NCI-H1417 treated with DMSO at 0.1 percent for 48 hours (cell line): ENCODE data around the gene DHRS3.
"Not testable (repeated sequence)": the region's sequence is repeated elsewhere in the genome, so short reads cannot be mapped to it uniquely, and the experiment has no call there.

Experiments used
- DNase-seq: peaks from one replicate; lab custom pipeline; 2025; lab: John Stamatoyannopoulos, UW

DHRS3 gene

DNA sequence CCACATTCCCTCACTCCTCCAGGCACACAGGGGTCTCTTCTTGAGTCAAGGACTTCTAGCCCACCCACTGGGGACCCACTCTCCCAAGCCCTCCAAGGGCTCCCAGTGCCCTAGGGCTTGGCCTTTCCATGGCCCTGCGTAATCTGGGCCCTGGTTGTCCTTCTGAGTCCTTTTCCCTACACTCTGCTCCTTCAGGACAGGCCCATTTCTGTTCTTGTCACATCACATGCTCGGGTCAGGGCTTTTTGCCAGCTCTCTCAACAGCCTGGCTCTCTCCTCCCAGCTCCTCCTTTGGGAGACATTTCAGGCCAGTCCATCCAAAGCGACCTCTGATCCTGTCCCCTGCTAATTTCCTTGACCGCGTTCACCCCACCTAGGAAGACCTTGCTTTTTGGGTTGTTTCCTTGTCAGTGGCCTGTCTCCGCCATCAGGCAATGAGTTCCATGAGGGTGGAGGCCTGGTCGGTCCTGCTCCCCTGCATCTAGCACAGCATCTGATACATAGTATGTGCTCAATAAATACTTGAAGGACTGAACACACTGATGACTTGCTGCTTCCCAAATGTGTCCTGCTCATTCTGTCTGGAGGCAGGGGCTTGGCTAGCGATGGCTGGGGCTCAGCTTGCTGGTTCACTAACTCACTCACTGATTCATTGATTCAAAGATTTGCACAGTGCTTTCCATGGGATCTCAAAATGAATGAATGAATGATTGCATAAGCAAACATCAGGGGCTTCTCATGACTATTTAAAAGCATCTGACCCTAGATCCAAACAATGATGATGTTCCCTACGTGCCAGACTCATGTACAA lies 44.8 kb downstream of the DHRS3 start:
- DNase-seq, result no peak

DNA sequence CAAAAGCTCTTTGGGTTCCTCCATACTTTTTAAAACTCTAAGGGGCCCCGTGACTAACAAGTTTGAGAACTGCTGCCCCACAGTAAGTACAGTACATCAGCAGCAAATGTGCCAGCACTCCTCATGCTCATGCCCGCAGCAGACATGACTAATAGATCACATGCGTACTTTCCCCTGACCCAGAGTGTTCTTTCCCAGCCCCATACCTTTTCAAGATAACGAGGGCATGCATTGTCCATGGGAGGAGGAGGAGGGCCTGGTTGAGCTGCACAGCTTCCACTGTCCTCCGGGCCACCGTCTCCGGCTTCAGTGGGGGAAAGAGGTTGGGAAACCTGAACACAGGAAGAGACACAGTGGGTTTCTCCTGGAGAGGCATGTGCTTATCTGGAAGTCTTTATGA lies 45.5 kb downstream of the DHRS3 start:
- no peak for DNase-seq

DNA sequence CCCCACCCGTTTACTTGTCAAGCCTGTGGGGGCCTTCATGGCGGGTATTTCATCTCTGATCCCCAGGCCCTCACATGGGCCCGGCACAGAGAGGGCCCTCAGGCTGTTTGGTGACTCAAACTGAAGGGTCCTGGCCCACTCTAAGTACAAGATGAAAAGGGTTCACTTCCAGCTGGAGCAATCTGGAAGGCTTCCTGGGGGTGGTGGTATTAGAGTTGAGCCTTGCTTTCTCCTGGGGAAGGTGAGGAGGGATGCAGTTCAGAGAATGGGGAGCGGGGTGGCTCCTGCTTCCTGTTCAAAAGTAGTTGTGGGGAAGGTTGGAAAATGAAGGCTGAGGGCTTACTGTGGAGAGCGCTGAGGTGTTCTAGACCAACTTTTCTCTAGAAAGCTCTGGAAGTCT lies 47.7 kb downstream of the DHRS3 start:
- DNase-seq, result no peak

DNA sequence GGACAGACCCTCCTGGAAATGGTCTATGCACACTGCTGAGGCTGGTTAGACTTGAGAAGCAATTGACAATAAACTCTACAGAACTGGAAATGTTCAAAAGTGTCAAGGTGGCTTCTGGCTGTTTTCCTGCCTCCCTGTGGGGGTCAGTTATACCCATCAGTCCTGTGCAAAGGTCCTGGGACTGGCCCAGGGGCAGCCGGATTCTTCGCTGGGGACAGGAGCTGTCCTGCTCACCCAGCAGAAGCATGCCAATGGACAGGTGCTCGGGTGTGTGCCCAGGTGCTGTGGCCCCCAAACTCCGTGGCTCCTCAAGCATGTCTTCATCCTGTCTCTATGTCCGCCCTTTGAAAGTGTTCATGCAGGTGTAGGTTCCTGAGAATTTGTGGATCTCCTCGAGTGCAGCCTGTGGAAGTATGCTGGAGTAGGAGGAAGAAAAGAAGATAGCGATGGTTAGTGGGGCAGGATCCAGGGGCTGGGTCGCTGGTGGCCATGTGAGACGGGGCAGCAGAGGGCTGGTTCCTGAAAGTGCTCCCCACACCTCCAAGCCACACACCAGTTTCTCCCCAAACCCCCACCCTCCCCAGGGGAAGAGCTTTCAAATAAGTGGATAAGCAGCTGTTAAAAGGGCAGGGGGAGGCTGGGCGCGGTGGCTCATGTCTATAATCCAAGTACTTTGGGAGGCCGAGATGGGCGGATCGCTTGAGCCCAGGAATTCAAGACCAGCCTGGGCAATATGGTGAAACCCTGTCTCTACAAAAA lies 49.8 kb downstream of the DHRS3 start:
- DNase-seq, result no peak

DNA sequence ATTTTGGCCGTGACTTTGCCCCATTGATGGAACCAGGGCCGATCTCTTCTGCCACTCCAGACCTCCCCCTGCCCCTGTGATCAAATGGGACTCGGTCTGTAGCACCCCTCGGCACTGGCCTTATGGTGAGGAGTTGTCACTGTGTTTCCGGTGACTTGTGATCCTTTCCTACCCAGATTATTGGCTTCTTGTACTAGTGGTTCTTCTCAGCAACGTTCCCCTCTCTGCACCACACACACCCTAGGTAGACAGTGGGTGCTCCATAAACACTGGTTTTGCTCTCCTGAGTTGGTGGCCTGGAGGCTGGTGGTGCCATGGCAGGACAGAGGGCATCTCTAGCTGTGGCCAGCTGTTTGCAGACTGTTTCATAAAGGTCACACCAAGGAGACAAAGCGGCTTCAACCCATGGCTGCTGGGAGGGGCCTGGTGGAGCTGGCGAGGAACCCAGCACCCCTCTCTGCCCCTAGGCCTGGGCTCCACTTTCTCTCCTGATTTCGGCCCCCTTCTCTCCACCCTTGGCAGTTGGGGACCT lies 50.7 kb downstream of the DHRS3 start:
- DNase-seq, result no peak

DNA sequence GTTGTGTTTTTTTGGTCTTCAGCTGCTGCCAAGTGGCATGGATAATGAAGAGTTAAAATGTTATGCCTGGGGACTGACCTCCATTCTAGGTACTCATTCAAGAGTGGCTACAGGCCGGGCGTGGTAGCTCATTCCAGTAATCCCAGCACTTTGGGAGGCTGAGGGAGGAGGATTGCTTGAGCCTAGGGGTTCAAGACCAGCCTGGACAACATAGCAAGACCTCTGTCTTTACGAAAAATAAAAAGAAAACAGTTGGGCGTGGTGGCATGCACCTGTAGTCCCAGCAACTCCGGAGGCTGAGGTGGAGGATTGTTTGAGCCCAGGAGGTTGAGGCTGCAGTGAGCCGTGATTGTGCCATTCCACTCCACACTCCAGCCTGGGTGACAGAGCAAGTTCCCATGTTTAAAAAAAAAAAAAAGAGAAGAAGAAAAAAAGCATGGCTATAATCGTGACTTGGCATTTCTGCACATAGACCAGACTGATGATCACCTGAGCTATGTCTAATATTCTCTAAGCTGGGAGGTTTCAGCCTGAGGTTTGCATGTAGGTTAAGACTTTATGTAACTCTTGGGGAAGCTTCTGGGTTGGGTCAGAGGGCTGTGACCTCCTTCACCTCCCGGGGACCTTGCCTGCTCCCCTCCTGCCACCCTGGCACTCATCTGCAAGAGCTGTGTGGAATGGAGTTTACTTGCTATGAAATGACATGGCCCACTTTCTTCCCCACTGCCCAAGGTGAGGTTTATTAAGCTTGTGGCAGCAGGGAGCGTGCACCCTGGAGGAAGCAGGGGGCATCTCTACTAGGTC lies 51.3 kb downstream of the DHRS3 start:
- DNase-seq, result no peak

DNA sequence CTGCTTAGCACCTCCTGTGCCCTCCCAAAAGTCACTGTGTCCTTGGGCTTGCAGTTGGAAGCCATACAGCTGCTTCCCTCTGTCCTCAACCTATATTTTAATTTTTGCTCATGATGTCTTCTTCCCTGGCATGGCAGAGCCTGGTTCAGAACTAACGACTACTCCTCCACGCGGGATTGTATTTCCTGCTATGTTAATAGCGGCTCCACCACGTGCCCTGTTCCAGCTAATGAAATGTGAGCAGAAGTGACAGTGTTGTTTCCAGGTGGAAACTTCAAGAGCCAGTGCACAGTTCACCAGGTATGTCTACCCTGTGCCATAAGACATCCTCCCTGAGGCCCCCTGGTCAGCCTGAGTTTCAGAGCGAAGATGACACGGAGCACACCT lies 52.1 kb downstream of the DHRS3 start:
- DNase-seq, result no peak

DNA sequence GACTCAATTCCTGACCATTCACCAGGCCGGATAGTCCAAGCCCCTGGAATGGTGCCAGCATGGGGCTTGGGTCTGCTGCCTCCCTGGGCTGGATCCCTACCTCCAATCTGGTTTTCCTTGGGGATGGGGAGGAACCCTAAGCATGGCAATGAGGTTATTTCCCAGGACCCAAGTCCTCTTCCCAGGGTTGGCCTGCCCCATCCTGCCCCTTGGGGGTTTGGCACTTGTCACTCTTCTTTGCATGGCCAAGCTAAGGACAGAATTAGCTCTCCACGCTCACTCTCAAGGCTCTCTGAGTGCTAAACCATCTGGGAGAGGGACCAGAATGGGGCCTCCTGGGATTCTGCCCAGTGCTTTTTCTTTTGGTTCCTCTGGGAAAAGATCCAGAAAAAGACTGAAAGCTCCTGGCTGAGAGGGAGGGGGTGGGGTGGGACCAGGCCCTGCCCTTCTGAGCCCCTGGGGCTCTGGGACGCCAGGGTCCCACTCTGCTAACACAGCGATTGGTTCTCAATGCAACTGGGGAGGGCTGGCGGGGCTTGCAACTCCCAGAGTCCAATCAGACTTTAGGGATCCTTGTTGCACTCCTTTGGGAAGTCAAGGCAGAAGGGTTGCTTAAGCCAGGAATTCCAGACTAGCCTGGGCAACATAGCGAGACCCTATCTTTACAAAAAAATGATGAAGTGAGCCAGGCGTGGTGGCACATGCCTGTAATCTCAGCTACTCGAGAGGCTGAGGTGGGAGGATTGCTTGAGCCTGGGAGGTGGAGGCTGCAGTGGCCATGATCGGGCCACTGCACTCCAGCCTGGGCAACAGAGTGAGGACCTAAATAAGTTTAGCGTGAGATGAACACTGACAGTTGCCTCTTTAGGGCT lies 52.7 kb downstream of the DHRS3 start:
- DNase-seq, result no peak

DNA sequence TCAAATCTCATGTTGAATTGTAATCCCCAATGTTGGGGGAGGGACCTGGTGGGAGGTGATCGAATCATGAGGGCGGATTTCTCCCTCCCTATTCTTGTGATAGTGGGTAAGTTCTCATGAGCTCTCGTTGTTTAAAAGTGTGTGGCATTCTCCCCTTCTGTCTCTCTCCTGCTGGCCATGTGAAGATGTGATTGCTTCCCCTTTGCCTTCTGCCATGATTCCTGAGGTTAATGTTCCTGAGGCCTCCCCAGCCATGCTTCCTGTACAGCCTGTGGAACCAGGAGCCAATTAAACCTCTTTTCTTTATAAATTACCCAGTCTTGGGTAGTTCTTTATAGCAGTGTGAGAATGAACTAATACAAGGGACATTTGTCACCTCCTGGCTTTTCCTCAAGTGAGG lies 53.8 kb downstream of the DHRS3 start:
- not testable (repeated sequence) for DNase-seq

DNA sequence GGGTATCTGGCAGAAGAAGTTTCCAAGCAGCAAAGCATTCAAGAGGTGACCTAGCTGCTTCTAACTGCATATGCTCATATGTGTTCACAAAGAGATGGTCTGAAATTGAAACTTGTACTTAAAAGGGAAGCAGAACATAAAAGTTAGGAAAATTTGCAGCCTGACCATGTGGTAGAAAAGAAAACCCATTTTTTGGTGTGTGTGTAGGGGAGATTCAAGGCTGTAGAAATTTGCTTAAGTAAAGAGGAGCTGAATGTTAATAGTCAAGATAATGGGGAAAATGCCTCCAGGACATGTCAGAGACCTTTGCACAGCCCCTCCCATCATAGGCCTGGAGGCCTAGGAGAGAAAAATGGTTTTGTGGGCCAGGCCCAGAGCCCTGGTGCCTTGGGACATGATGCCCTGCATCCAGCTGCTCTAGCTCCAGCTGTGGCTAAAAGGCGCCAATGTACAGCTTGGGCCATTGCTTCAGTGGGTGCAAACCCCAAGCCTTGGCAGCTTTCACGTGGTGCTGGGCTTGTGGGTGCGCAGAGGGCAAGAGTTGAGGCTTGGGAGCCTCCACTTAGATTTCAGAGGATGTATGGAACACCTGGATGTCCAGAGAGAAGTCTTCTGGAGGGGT lies 54.9 kb downstream of the DHRS3 start:
- DNase-seq, result no peak

DNA sequence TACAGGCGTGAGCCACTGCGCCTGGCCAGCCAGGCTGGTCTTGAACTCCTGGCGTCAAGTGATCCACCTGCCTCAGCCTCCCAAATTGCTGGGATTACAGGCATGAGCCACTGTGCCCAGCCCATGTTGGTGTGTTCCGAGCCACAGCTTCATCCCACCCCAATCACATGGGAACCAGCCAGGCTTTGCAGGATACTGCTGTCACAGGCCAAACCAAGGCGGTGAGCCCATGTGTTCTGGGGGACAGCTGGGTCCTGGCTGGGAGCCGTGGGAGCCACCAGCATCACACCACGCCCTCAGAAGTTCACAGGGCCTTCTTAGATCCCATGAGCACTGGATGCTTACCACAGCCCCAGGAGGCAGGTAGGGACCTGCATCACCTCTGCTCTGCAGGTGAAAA lies 56.9 kb downstream of the DHRS3 start:
- DNase-seq, result no peak

DNA sequence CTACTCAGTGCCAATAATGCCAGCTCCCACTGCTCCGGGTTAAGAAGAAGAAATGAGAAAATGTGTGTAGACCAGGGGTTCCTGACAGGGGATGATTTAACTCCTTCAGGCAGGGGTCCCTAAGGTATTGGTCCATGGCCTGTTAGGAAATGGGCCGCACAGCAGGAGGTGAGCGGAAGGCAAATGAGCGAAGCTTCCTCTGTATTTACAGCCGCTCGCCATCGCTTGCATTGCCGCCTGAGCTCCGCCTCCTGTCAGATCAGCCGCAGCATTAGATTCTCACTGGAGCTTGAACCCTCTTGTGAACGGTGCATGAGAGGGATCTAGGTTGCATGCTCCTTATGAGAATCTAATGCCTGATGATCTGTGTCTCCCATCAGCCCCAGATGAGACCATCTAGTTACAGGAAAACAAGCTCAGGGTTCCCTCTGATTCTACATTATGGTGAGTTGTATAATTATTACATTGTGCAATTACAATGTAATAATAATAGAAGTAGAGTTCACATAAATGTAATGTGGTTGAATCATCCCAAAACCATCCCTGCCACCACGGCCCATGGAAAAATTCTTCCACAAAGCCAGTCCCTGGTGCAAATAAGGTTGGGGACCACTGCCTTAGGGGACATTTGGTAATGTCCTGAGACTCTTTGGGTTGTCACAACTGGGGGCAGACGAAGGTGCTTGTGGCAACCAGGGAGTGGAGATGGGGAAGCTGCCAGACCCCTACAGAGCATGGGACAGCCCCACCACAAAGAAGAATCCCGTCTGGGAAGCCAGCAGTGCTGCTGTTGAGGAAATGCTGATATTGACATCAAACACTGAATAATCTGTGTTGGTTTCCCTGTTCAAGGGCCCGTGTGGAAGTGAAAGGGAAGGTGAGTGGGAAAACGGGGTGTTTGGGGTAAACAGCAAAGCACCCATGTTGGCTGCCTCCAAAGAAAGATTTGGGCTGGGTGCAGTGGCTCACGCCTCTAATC lies 60.8 kb downstream of the DHRS3 start:
- no peak for DNase-seq

DNA sequence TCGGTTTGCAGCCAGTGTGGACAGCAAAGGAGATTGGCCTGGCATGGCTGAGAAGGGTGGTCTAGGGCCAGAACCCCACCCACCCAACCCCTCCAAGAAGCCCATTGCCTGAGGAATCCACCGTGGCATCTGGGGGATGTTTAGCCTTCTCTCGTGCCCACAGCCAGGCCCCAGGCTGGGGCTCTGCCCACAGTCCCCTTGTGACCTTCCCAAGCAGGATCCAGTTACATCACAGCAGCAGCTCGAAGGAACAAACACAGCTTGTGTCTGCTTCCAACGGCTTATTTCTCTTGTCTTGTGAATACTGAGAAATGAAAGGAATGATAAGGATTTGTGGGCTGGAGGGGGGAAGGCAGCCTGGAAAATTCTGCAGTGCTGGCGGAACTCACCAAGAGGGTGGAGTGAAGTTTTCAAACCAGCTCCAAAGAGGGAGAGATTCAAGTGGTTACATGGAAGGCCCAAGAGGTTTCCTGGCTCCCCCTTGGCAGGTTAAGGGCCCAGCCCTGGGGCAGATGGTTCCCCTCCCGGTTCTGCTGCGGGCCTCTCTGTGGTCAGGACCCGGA lies 61.6 kb downstream of the DHRS3 start:
- no peak for DNase-seq

DNA sequence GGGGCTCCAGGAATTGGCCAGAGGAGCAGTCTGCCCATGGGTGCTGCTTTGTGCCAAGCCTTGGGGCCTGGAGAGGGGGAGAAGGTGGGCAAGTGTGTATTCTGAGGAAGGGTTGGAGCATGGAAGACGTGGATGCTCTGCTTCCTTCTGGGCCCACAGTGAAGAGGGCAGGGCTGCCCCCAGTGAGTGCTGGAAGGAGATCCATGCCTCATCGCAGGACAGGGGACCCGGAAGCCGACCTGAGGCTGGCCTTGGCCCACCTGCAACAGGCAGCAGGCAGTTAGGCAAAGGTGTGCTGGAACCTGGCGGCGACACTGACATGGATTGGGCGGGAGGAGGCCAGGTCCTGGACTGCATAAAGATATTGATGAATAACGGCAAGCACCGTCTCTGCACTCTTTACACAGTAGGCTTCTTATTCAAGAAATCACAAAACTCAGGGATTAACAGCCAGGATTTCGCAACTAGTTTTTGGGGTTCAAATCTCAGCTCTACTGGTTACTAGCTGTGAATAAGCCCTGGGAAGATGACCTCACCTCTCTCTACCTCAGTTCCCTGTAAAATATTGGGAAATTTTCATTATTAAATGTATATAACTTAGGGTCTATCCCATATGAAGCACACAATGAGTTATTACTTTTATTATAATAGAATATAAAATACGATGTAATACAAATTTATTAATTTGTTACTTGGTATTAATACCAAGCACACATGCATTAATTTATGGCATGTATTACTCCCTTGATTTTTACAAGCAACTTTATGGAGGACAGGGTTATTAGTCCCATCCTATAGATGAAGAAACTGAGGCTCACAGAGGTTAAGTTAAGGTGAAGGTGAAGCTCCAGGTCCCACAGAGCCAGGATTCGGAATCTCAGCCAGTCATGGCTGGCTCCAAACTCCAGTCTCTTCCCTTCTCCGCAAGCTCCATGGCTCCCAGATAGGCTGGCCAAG lies 62.3 kb downstream of the DHRS3 start:
- no peak for DNase-seq

DNA sequence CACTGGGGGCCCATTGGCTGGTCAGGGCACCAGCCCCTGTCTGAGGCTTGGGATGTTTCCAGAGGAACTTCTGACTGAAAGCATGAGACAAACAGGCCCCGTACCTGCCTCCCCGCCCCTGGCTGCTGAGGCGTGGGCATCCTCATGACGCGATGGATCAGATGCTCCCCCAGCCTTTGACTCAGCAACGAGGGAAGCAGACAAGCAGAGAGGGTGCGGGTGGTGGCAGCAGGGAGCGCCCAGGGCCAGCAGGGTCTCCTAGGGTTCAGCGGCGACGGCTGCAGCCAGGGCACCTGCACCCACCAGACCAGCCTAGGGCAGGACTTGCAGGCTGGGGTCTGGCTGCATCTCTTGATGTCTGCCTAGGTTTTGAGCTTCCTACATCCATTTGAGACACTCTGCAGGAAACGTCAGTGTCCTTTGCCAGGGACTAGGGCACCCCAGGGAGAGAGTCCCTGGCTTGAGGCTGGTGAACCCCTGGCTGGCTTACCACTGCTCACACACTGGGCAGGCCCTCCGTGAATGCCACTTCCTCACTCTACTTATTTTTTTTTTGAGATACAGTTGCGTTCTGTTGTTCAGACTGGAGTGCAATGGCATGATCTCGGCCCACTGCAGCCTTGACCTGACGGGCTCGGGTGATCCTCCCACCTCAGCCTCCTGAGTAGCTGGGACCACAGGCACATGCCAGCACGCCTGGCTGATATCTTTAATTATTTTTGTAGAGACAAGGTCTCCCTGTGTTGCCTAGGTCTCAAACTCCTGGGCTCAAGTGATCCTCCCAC lies 63.3 kb downstream of the DHRS3 start:
- DNase-seq, result no peak

DNA sequence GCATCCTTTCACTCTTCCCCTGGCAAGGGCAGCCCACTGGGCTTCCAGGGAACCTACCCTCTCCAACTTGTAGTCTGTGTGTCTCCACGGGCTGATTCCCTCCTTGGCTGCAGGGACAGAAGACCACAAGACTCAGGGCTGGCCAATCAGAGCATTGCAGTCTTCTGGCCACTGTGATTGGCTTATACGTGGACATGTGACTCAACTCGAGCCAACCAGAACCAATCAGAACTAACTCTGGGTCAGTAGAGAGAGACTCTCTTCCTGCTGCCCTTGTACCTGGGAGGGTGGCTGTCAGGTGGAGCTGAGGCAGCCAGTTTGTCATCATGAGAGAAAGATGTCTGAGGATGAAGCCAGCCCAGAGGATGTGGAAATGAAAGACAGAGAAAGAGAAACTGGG lies 64.0 kb downstream of the DHRS3 start:
- DNase-seq, result no peak
